Eye (tissue), 1 donor: ENCODE measurements around the gene PRKCA.

Experiments
- DNase-seq: peaks from one replicate; pipeline ENCODE4 v3.0.0-alpha.2; 2015

The PRKCA gene

GRCh38 chr17:66555605-66556004 is 253.2 kb downstream of the PRKCA start:
- no peak for DNase-seq

GRCh38 chr17:66557200-66557599 is 254.8 kb downstream of the PRKCA start:
- no peak for DNase-seq

GRCh38 chr17:66557886-66558285 is 255.5 kb downstream of the PRKCA start:
- no peak for DNase-seq

GRCh38 chr17:66560691-66561090 is 258.3 kb downstream of the PRKCA start:
- DNase-seq: no peak

- no peak for DNase-seq
These were observed 259.7 kb downstream of the PRKCA start for GRCh38 chr17:66562119-66562518.

GRCh38 chr17:66564992-66565465 is 262.6 kb downstream of the PRKCA start:
- DNase-seq: no peak

GRCh38 chr17:66567234-66568170 is 265.1 kb downstream of the PRKCA start:
- peak; percentile 84 for DNase-seq

GRCh38 chr17:66569572-66569971 is 267.2 kb downstream of the PRKCA start:
- no peak for DNase-seq

- DNase-seq: no peak
These were observed 268.2 kb downstream of the PRKCA start for GRCh38 chr17:66570447-66571195.

GRCh38 chr17:66571745-66572144 is 269.3 kb downstream of the PRKCA start:
- no peak for DNase-seq

GRCh38 chr17:66573078-66573477 is 270.7 kb downstream of the PRKCA start:
- no peak for DNase-seq

GRCh38 chr17:66574123-66574522 is 271.7 kb downstream of the PRKCA start:
- no peak for DNase-seq

GRCh38 chr17:66576473-66576872 is 274.1 kb downstream of the PRKCA start:
- no peak for DNase-seq

GRCh38 chr17:66577041-66577440 is 274.6 kb downstream of the PRKCA start:
- DNase-seq: no peak

GRCh38 chr17:66578781-66579489 is 276.5 kb downstream of the PRKCA start:
- DNase-seq: peak; percentile 48

- DNase-seq: no peak
These were observed 277.1 kb downstream of the PRKCA start for GRCh38 chr17:66579556-66579955.

GRCh38 chr17:66580184-66580955 is 278.0 kb downstream of the PRKCA start:
- peak; percentile 51 for DNase-seq

GRCh38 chr17:66580956-66581391 is 278.6 kb downstream of the PRKCA start:
- DNase-seq: no peak

- DNase-seq: no peak
These were observed 280.1 kb downstream of the PRKCA start for GRCh38 chr17:66582373-66583111.

GRCh38 chr17:66583112-66583748 is 280.8 kb downstream of the PRKCA start:
- DNase-seq: no peak

- no peak for DNase-seq
These were observed 282.5 kb downstream of the PRKCA start for GRCh38 chr17:66584927-66585326.
